Measurements from ENCODE around the gene FBLN2. TPM values are rescaled to one million over a fixed set of nuclear protein-coding genes. Genes with fewer than 3 reads are reported as not detected.

The FBLN2 gene
- total RNA-seq, 2 experiments from 2014 or later: not detected

DNA sequence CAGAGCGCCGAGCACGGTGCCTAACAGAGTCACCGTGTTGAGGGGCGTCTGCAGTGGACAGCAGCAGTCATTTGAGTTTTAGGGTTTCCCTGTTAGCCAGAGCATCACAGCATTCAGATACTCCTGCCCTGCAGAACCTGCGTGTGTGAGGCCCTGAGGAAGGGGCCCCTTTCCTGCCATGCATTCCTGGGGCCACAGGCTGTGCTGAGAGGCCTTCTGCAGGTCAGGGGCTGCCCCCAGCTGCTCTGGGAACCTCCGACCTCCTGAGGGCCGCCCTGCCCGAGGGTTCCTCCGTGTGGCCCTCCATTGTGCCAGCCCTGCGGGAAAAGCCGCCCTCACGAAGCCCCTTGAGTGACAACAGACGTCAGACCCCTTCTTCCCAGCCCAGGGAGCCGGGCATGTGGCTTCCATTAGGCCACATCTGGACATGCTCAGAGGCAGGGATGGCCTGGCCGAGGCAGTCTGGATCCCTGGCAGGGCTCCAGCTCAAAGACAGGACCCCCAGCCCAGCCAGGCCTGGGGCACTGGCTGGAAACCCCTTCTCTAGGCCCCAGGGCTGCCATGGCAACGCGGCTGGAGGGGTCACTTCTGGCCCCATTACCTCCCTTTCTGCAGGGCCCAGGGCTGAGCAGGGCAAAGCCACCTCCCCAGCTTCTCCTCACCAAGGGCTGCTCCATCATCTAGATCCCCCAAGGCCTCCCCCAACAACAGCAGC is 25.3 kb downstream of the FBLN2 start:
- Mint-ChIP-seq H3K4me1 (no peaks in the 10 kb centered on the region), H3K9me3 (no peaks in the 10 kb centered on the region), H3K4me3 (no peak overlapping the region), H3K36me3 (ENCODE audit: low read depth) (no peaks in the 10 kb centered on the region), H3K27ac (no peak overlapping the region), H3K27me3 (peaks cover 2% of the 10 kb centered on the region)
- ChIA-PET POLR2A (no interaction called here), CTCF (no interaction called here)
- DNase-seq: no peak

DNA sequence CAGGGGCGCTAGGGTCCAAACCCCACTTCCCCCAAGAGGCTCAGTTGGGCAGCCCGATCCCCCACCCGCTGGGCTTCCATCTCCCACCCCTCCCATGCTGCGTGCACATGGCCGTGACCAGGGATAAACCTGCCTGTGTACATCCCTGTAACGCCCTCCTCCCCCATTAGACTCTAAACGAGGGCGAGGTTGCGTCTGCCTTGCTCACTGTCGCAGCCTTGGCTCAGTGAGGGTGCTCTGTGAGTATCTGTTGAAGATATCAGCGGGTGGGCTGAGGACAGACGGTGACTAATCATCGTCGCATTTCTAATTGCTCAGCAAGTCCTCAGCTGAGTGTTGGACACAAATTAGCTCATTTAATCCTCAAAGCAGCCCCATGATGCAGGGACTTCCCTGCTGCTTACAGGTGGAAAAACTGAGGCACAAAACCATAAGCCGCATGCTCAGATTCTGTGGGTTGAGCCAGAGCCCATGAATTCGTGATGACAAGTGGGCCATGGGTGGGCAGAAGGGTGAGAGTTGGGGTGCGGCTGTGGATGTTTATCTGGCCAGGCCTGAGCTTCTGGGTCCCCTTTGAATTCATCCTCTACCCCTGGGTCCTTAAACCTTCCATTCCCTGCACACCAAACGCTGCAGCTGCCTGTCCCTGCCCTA is 26.0 kb downstream of the FBLN2 start:
- Mint-ChIP-seq H3K36me3 (ENCODE audit: low read depth) (no peaks in the 10 kb centered on the region), H3K27ac (no peak overlapping the region), H3K27me3 (peaks cover 2% of the 10 kb centered on the region), H3K9me3 (no peaks in the 10 kb centered on the region), H3K4me1 (no peaks in the 10 kb centered on the region), H3K4me3 (no peak overlapping the region)
- CTCF ChIA-PET: no interaction called here
- no peak for DNase-seq
- POLR2A ChIA-PET: no interaction called here

DNA sequence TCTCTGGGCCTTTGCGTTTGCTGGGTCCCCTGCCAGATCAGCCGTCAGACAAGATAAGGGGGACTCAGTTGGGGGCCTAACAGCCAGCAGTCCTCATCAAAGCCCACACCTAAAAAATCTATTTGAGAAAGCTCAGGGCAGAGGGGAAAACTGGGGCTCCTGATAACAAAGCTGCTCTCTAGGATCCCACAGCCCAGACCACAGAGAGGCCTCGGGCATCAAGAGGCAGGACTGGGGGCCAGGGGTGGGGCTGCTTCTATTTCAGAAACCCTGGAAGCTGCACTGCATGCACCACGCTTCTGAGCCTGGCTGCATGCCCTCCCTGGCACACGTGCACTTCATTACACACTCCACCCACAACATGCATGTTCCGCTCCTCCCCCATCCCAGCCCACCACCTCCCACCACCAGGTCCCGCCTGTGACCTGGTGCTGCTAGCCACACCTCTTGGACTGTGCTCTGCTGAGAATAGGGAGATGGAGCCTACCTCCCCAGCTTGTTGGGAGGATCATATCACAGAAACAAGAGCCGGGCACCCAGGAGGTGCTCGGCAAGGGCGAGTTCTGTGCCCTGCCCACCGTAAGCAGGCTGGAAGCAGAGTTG is 26.6 kb downstream of the FBLN2 start:
- Mint-ChIP-seq H3K4me3 (no peak overlapping the region), H3K4me1 (no peaks in the 10 kb centered on the region), H3K9me3 (no peaks in the 10 kb centered on the region), H3K27ac (no peak overlapping the region), H3K36me3 (ENCODE audit: low read depth) (no peaks in the 10 kb centered on the region), H3K27me3 (peaks cover 4% of the 10 kb centered on the region)
- POLR2A ChIA-PET: no interaction called here
- no peak for DNase-seq
- CTCF ChIA-PET: no interaction called here

DNA sequence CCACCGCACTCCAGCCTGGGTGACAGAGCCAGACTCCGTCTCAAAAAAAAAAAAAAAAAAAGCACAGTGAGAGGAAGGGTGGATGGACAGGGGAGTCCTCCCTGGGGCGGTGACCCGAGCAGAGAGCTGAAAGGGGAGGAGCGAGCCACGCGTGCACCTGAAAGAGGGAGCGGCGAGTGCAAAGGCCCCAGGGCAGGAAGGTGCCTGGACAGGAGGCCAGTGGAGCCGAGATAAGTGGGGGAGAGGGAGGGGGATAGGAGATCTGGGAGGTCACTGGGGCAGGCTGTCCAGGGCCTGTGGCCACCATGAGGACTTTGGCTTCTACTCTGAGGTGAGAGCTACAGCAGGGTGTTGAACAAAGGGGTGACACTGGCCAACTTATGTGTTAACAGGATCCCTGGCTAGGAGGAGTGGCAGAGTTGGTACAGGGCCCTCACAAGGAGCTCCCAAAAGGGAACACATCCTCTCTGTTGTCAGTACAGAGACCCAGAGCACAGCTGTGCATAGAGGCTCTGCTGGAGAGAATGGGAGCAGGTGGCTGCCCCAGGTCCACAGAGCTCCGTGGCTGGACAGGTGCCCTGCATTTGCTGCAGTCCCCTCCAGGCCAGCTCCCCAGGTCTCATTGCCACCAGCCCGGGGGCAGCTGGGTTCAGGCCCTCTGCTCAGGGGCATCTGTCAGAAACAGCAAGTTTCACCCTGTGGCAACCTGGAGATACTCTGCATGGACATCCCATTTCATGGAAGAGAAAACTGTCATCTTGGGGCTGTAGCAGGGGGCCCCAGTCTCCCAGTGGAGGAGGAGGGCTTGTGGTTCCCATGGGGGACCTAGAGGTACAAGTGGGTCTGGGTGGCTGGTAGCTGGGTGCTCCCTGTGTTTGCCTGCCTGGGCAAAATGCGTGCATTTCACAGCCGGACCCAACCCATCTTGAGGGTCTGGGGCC is 28.5 kb downstream of the FBLN2 start:
- Mint-ChIP-seq H3K9me3 (no peaks in the 10 kb centered on the region), H3K4me3 (no peak overlapping the region), H3K27ac (no peak overlapping the region), H3K4me1 (no peaks in the 10 kb centered on the region), H3K36me3 (ENCODE audit: low read depth) (no peaks in the 10 kb centered on the region), H3K27me3 (peaks cover 5% of the 10 kb centered on the region)
- DNase-seq: no peak
- CTCF ChIA-PET: no interaction called here
- POLR2A ChIA-PET: no interaction called here

DNA sequence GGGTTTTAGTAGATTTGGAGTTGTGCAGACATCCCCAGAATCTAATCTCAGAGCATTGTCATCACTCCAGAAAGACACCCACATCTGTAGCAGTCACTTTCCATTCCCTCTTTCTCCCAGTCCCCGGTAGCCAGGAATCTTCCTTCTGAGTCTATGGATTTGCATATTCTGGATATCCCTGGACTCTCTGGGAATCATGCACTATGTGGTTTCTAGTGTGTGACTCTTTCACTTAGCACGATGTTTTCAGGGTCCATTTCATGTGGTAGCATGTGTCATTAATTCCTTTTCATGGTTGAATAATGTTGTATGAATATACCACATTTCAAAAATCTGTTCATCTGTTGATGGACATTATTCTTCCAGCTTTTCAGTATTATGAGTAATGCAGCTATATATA is 29.3 kb downstream of the FBLN2 start:
- POLR2A ChIA-PET: no interaction called here
- no peak overlapping the region for H3K4me3 Mint-ChIP-seq
- no peaks in the 10 kb centered on the region for H3K4me1 Mint-ChIP-seq
- H3K27ac Mint-ChIP-seq: no peak overlapping the region
- CTCF ChIA-PET: no interaction called here
- peaks cover 5% of the 10 kb centered on the region for H3K27me3 Mint-ChIP-seq
- no peaks in the 10 kb centered on the region for H3K36me3 Mint-ChIP-seq (ENCODE audit: low read depth)
- no peaks in the 10 kb centered on the region for H3K9me3 Mint-ChIP-seq
- DNase-seq: no peak

DNA sequence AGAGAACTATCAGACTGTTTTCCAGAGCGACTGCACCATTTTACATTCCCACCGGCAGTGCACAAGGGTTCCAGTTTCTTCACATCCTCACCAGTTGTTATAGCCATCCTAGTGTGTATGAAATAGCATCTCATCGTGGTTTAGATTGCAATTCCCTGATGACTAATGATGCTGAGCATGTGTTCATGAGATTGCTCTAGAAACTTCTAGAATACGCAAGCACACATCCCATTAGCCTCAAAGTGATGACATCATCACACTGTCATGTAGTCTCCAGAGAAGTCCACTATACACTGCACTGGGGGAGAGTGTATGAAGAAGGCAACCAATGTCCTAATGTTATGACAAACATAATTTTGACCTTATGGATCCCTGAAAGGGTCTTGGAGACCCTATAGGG is 30.1 kb downstream of the FBLN2 start:
- Mint-ChIP-seq H3K9me3 (no peaks in the 10 kb centered on the region), H3K4me3 (no peak overlapping the region), H3K36me3 (ENCODE audit: low read depth) (no peaks in the 10 kb centered on the region), H3K27ac (no peak overlapping the region), H3K27me3 (peaks cover 5% of the 10 kb centered on the region), H3K4me1 (no peaks in the 10 kb centered on the region)
- ChIA-PET CTCF (no interaction called here), POLR2A (no interaction called here)
- no peak for DNase-seq

DNA sequence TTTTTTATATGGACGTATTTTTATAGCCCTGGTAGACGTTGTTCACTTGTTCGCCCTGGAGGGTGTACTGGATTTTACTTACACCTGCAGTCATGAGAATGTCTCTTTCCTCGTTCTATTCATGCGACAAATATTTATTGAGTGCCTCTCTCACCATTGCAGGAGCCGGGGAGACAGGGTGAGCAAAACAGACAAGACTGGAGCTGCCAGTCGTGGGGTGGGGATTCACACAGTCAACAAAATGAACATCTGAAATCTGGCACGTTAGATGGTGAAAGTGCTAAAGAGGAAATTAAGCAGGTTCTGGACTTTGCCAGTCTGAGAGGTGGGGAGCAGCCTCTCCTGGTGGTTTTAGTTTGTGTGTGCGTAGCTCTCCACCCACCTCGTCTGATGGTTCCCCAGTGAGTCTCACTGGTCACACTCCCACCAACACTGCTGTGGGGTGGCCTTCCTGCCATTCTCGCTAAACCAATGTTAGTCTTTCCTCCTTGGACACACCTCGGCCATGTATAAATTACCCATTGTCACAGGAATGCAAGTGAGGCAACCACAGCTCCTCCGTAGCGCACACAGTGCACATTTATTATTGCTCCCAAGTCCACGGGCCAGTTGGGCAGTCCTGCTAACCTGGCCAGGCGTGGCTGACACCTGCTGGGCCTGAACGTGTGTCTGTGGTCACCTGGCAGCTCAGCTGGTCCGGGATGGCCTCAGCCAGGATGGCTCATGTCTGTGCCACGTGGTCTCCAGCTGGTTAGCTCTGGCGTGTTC is 31.5 kb downstream of the FBLN2 start:
- Mint-ChIP-seq H3K27me3 (peaks cover 3% of the 10 kb centered on the region), H3K4me1 (no peaks in the 10 kb centered on the region), H3K27ac (no peak overlapping the region), H3K36me3 (ENCODE audit: low read depth) (no peaks in the 10 kb centered on the region), H3K4me3 (no peak overlapping the region), H3K9me3 (no peaks in the 10 kb centered on the region)
- ChIA-PET POLR2A (no interaction called here), CTCF (interaction anchor here (1.0 kb wide), 1 partner anchor 20 kb away, joined by 3 read pairs; no protein-coding TSS in a partner anchor)
- DNase-seq: no peak

DNA sequence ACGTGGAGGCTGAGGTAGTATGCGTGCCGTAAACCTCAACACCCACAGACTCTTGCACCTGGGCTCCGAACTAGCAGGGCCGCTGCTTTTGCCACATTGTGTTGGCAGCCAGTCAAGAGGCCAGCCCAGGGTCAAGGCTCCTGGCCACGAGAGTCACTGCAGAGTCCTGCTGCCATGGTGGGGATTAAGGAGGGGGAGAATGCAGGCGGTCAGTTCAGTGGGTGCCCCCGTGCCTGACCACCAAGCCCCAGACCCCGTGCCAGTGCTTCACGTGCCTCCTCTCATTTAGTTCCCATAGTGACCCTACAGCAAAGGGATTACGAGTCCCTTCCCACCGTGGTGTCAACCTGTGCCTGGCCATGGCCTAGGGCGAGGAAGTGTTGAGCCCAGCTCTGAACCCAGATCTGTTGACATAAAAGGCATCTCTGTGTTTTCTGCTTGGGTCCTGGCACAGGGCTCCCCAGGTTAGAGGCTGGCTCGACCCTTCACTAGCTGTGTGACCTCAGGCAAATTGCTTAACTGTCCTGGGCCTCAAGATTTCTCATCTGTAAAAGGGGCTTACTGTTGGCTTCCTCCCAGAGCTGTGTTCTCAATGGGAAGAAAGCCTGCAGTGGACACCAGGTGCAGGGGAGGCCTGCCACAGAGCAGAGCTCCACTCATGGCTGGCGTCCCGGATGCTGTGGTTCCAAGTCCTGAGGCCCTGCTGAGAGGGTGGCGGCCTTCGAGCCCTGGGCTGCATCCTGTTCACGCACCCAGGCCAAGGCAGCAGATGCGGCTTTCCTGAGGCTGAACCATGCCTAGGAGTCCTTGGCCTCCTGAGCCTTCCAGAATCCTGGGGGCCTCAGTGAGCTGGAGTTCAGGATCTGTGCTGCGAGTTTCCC is 32.8 kb downstream of the FBLN2 start:
- Mint-ChIP-seq H3K36me3 (ENCODE audit: low read depth) (no peaks in the 10 kb centered on the region), H3K4me3 (no peak overlapping the region), H3K9me3 (no peaks in the 10 kb centered on the region), H3K27ac (no peak overlapping the region), H3K4me1 (no peaks in the 10 kb centered on the region), H3K27me3 (peaks cover 3% of the 10 kb centered on the region)
- peak; percentile 30 for DNase-seq
- CTCF ChIA-PET: interaction anchor here (1.0 kb wide), 1 partner anchor 22 kb away, joined by 3 read pairs; no protein-coding TSS in a partner anchor
- POLR2A ChIA-PET: no interaction called here

DNA sequence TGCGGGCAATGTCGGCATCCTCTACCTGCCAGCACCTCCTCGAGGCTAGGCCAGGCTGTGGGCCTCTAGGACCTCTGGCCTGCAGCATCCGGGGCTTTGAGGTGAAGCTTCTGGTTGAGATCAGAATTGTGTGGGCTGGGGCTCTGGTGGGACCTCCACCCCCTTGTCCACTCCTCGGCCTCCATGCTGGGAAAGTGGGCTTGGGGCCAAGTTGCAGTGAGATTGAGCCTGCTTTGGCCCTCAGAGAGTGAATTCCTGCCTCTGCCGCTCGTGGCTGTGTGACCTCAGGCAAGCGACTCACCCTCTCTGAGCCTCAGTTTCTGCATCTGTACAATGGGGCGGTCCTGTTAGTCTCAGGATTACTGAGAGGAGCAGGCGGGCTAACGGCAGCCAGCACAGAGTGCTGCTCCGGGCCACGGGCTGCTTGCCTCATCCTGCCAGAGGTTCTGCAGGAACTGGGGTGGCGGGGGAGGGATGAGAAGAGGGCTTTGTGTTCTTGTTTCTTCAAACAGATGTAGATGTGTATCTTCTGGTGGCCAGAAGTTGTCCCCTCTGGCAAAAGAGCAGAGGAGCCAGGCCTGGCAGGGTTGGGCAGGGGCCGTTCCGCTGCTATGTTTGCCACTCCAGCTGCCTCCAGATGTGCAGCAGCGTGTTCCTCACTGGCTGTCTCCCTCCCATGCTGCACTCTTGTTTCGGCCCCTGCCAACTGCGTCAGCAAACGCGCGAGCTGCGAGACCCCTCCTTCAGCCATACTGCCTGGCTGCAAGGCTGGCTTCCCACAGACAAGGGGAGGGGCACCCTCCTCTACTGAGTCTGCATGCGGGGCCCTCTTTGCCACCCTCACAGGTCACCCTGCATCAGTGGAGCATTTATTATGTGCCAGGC is 33.7 kb downstream of the FBLN2 start:
- no peaks in the 10 kb centered on the region for H3K4me1 Mint-ChIP-seq
- CTCF ChIA-PET: no interaction called here
- H3K27ac Mint-ChIP-seq: no peak overlapping the region

DNA sequence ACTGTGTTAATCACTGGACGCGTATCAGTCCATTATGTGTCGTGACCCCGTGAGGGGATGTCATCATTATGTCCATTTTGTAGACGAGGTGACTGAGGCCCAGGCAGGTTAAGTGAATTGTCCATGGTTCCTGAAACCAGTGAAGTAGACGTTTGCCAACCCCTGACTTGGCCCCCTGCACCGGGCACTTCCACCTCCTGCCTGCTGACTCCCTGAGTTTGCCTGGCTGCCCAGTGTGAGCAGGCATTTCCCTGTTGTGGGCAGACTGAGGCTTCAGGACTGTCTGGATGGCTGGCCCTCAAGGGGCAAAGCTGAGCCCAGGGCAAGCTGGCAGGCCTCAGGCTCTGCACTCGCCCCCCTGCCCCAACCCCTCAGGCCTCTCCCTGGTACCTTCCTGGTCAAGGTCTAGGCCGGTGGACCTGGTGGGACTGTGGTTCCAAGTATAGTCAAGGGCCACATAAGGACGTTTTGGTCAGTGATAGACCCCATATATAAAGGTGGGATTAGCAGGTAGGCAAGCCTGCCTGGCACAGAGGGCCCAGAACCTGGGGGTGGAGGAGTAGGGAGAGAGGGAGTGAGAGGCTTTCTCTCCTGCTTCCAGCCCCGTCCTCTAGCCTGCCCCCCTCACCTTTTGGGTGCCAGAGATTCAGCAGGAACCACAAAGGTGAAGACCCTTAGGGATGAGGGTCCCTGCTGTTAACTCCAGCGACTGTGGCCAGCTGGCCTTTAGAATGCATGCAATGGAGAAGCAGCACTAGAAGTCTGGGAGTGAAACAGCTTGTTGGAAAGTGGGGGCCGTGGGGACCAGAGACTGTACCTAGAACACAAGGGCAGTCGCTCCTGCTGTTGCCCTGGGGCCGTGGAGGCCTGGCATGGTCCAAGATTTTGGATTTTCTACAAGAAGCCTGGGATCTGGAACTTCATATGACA is 34.6 kb downstream of the FBLN2 start:
- no peaks in the 10 kb centered on the region for H3K4me1 Mint-ChIP-seq
- DNase-seq: no peak
- H3K27ac Mint-ChIP-seq: no peak overlapping the region
- ChIA-PET CTCF (no interaction called here), POLR2A (no interaction called here)
- no peak overlapping the region for H3K4me3 Mint-ChIP-seq
- no peaks in the 10 kb centered on the region for H3K36me3 Mint-ChIP-seq (ENCODE audit: low read depth)
- H3K27me3 Mint-ChIP-seq: peaks cover 3% of the 10 kb centered on the region
- H3K9me3 Mint-ChIP-seq: no peaks in the 10 kb centered on the region

More for the DNA sequence above, 33.7 kb downstream of the FBLN2 start:
- POLR2A ChIA-PET: no interaction called here
- Mint-ChIP-seq H3K27me3 (peaks cover 3% of the 10 kb centered on the region), H3K36me3 (ENCODE audit: low read depth) (no peaks in the 10 kb centered on the region), H3K4me3 (no peak overlapping the region), H3K9me3 (no peaks in the 10 kb centered on the region)
- DNase-seq: no peak
